ENCODE measurements around the gene ZNF688. TPM values are rescaled to one million over a fixed set of nuclear protein-coding genes. Genes with fewer than 3 reads are reported as not detected.

The ZNF688 gene
- total RNA-seq, 1 experiment from 2014 or later: 11.8 TPM

GRCh38 chr16:30557957-30558788 lies 13.3 kb downstream of the ZNF688 start, which contains the start of gene ZNF764:
Gene ZNF764, minus strand, starts transcription at chr16:30558374. Its CDS starts 192 bp downstream, at chr16:30558182.
- peak; percentile 98 for DNase-seq
- no TSS peak for BruUV-seq (replicated peaks)
- intact Hi-C loops (cut with micrococcal nuclease; ENCODE audit: unreplicated experiment): loop anchor here (1.0 kb wide), 1 partner anchor 13 kb away; the partner anchor contains the start of gene ZNF688
- H3K4me1 Mint-ChIP-seq (ENCODE audit: low read depth, unreplicated experiment): peaks cover 20% of the 10 kb centered on the region
- peak within 1 kb of the TSS; percentile 90 for H3K4me3 Mint-ChIP-seq (ENCODE audit: low read depth, unreplicated experiment)
- peaks cover 60% of the 10 kb centered on the region for H3K36me3 Mint-ChIP-seq (ENCODE audit: insufficient read depth, unreplicated experiment)
- peak within 1 kb of the TSS; percentile 79 for H3K27ac Mint-ChIP-seq (ENCODE audit: unreplicated experiment)
- no peaks in the 10 kb centered on the region for H3K9me3 Mint-ChIP-seq (ENCODE audit: low read depth, unreplicated experiment)
- CTCF ChIA-PET: interaction anchor here (0.5 to 1.9 kb wide), 17 partner anchors 12 to 651 kb away, joined by 3 to 23 read pairs (median 3); partner anchors contain the start of genes DCTPP1, ZNF48, ZNF688 and ZNF689
- TF ChIP-seq, protein P1, sequence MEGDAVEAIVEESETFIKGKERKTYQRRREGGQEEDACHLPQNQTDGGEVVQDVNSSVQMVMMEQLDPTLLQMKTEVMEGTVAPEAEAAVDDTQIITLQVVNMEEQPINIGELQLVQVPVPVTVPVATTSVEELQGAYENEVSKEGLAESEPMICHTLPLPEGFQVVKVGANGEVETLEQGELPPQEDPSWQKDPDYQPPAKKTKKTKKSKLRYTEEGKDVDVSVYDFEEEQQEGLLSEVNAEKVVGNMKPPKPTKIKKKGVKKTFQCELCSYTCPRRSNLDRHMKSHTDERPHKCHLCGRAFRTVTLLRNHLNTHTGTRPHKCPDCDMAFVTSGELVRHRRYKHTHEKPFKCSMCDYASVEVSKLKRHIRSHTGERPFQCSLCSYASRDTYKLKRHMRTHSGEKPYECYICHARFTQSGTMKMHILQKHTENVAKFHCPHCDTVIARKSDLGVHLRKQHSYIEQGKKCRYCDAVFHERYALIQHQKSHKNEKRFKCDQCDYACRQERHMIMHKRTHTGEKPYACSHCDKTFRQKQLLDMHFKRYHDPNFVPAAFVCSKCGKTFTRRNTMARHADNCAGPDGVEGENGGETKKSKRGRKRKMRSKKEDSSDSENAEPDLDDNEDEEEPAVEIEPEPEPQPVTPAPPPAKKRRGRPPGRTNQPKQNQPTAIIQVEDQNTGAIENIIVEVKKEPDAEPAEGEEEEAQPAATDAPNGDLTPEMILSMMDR (IDR thresholded peaks at IDR 0.05; ENCODE audit: unreplicated experiment): no peak
- no peaks in the 10 kb centered on the region for H3K27me3 Mint-ChIP-seq (ENCODE audit: unreplicated experiment)

DNA sequence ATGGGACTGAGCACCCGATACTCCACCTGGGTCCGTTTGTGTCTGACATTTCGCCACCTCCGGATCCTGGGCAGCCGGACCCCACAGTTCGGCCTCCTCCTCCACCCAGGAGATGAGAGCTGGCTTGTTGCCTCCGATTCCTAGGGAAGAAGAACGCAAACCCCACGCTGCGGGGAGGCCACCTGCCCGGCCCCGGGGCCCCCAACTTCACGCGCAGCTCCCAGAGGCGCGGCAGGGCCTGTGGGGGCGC lies 13.9 kb downstream of the ZNF688 start:
- intact Hi-C loops (cut with micrococcal nuclease; ENCODE audit: unreplicated experiment): no loop called here
- CTCF ChIA-PET: interaction anchor here (0.9 to 1.9 kb wide), 7 partner anchors 11 to 128 kb away, joined by 3 to 23 read pairs (median 3); partner anchors contain the start of genes DCTPP1 and ZNF688
- Mint-ChIP-seq H3K36me3 (ENCODE audit: insufficient read depth, unreplicated experiment) (peaks cover 60% of the 10 kb centered on the region), H3K4me1 (ENCODE audit: low read depth, unreplicated experiment) (peaks cover 20% of the 10 kb centered on the region), H3K27ac (ENCODE audit: unreplicated experiment) (peak overlapping the region; percentile 79), H3K4me3 (ENCODE audit: low read depth, unreplicated experiment) (peak overlapping the region; percentile 90), H3K27me3 (ENCODE audit: unreplicated experiment) (no peaks in the 10 kb centered on the region), H3K9me3 (ENCODE audit: low read depth, unreplicated experiment) (no peaks in the 10 kb centered on the region)
- BruUV-seq (replicated peaks): TSS peak; percentile 32
- TF ChIP-seq, protein P1 (IDR thresholded peaks at IDR 0.05; ENCODE audit: unreplicated experiment): no peak
- no peak for DNase-seq

- H3K27me3 Mint-ChIP-seq (ENCODE audit: unreplicated experiment): no peaks in the 10 kb centered on the region
- DNase-seq: no peak
- intact Hi-C loops (cut with micrococcal nuclease; ENCODE audit: unreplicated experiment): no loop called here
- H3K9me3 Mint-ChIP-seq (ENCODE audit: low read depth, unreplicated experiment): no peaks in the 10 kb centered on the region
- no peak overlapping the region for H3K27ac Mint-ChIP-seq (ENCODE audit: unreplicated experiment)
- no TSS peak for BruUV-seq (replicated peaks)
- CTCF ChIA-PET: no interaction called here
- H3K36me3 Mint-ChIP-seq (ENCODE audit: insufficient read depth, unreplicated experiment): peaks cover 52% of the 10 kb centered on the region
- peaks cover 17% of the 10 kb centered on the region for H3K4me1 Mint-ChIP-seq (ENCODE audit: low read depth, unreplicated experiment)
- TF ChIP-seq, protein P1 (IDR thresholded peaks at IDR 0.05; ENCODE audit: unreplicated experiment): no peak
- peak overlapping the region; percentile 90 for H3K4me3 Mint-ChIP-seq (ENCODE audit: low read depth, unreplicated experiment)
Observed at GRCh38 chr16:30556125-30556473, 15.4 kb downstream of the ZNF688 start.

DNA sequence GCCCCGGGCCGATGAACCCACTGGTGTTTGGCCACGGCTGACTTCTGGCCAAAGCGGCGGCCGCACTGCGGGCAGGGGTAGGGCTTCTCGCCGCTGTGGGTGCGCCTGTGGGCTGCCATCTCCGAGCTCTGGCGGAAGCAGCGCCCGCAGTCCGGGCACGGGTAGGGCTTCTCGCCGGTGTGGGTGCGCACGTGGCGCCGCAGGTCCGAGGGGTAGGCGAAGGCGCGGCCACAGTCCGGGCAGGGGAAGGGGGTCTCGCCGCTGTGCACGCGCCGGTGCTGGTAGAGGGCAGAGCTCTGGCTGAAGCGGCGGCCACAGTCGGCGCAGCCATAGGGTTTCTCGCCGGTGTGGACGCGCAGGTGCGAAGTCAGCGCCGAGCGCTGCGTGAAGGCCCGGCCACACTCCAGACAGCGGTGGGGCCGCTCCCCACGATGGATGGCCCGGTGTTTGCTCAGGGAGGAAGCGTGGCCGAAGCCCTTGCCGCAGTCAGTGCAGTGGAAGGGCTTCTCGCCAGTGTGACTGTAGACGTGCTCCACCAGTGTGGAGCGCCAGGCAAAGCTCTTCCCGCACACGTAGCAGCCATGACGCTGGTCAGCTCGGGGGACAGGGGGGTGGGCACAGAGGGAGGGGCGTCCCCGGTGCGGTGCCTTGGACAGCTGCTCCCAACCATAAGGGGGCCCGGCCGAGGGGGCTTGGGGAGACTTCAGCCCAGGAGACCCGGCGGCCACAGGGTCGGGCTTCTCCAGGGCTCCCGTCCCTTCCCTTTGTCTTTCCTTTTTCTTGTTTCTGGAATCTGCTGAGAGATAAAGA lies 16.0 kb downstream of the ZNF688 start:
- TF ChIP-seq, protein P1 (IDR thresholded peaks at IDR 0.05; ENCODE audit: unreplicated experiment): no peak
- H3K9me3 Mint-ChIP-seq (ENCODE audit: low read depth, unreplicated experiment): no peaks in the 10 kb centered on the region
- CTCF ChIA-PET: no interaction called here
- H3K4me3 Mint-ChIP-seq (ENCODE audit: low read depth, unreplicated experiment): peak overlapping the region; percentile 90
- no TSS peak for BruUV-seq (replicated peaks)
- intact Hi-C loops (cut with micrococcal nuclease; ENCODE audit: unreplicated experiment): no loop called here
- peaks cover 13% of the 10 kb centered on the region for H3K4me1 Mint-ChIP-seq (ENCODE audit: low read depth, unreplicated experiment)
- H3K27ac Mint-ChIP-seq (ENCODE audit: unreplicated experiment): no peak overlapping the region
- peaks cover 50% of the 10 kb centered on the region for H3K36me3 Mint-ChIP-seq (ENCODE audit: insufficient read depth, unreplicated experiment)
- DNase-seq: no peak
- no peaks in the 10 kb centered on the region for H3K27me3 Mint-ChIP-seq (ENCODE audit: unreplicated experiment)

Data from Calu3 (cell line).